Ishikawa (cell line): ENCODE measurements around the gene HNRNPU.

Experiments
- CEBPB ChIP-seq: IDR thresholded peaks from 2 replicates; pipeline ENCODE4 v1.6.1; 2012
- CREB1 ChIP-seq: IDR thresholded peaks from 2 replicates; pipeline ENCODE4 v1.6.1; 2012; ENCODE audit warnings: low read depth
- EGR1 ChIP-seq: IDR thresholded peaks from 2 replicates; pipeline ENCODE4 v1.6.1; 2012
- EP300 ChIP-seq: IDR thresholded peaks from 2 replicates; pipeline ENCODE4 v1.6.1; 2012; ENCODE audit warnings: borderline replicate concordance
- FOXM1 ChIP-seq: IDR thresholded peaks from 2 replicates; pipeline ENCODE4 v1.6.1; 2012; ENCODE audit warnings: low read depth, borderline replicate concordance
- NFIC ChIP-seq: IDR thresholded peaks from 2 replicates; pipeline ENCODE4 v1.6.1; 2012
- RAD21 ChIP-seq: IDR thresholded peaks from 2 replicates; pipeline ENCODE4 v1.6.1; 2012; ENCODE audit warnings: low read depth
- REST ChIP-seq: IDR thresholded peaks from 2 replicates; pipeline ENCODE4 v1.6.1; 2012; ENCODE audit warnings: low read depth, mild to moderate bottlenecking
- TAF1 ChIP-seq: IDR thresholded peaks from 2 replicates; pipeline ENCODE4 v1.6.1; 2012; ENCODE audit warnings: low read depth, mild to moderate bottlenecking
- TCF12 ChIP-seq: IDR thresholded peaks from 2 replicates; pipeline ENCODE4 v1.6.1; 2012; ENCODE audit warnings: low read depth
- TEAD4 ChIP-seq: IDR thresholded peaks from 2 replicates; pipeline ENCODE4 v1.6.1; 2012
- YY1 ChIP-seq: IDR thresholded peaks from 2 replicates; pipeline ENCODE4 v1.6.1; 2012; ENCODE audit warnings: low read depth
- ZBTB7A ChIP-seq: IDR thresholded peaks from 2 replicates; pipeline ENCODE4 v1.6.1; 2012; ENCODE audit warnings: low read depth
- TF ChIP-seq, protein P1 (sequence below): IDR thresholded peaks from 2 replicates; pipeline ENCODE4 v1.6.1; 2012
- TF ChIP-seq, protein P2 (sequence below): IDR thresholded peaks from 2 replicates; pipeline ENCODE4 v1.6.1; 2012

The HNRNPU gene

GRCh38 chr1:244896550-244896949, 32.2 kb upstream of the HNRNPU start:
- no peak for TF ChIP-seq FOXM1
- no peak for TF ChIP-seq YY1
- no peak for TF ChIP-seq EGR1
- TF ChIP-seq RAD21, result no peak
- TF ChIP-seq EP300, result no peak
- TF ChIP-seq NFIC, result no peak
- TF ChIP-seq REST, result no peak
- TF ChIP-seq CEBPB, result no peak
- TF ChIP-seq, protein P1, sequence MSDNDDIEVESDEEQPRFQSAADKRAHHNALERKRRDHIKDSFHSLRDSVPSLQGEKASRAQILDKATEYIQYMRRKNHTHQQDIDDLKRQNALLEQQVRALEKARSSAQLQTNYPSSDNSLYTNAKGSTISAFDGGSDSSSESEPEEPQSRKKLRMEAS, result no peak
- no peak for TF ChIP-seq TCF12
- no peak for TF ChIP-seq TAF1
- no peak for TF ChIP-seq CREB1
- TF ChIP-seq, protein P2, sequence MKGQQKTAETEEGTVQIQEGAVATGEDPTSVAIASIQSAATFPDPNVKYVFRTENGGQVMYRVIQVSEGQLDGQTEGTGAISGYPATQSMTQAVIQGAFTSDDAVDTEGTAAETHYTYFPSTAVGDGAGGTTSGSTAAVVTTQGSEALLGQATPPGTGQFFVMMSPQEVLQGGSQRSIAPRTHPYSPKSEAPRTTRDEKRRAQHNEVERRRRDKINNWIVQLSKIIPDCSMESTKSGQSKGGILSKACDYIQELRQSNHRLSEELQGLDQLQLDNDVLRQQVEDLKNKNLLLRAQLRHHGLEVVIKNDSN, result no peak
- no peak for TF ChIP-seq TEAD4
- TF ChIP-seq ZBTB7A, result no peak

- no peak for TF ChIP-seq YY1
- no peak for TF ChIP-seq NFIC
Observed at GRCh38 chr1:244893836-244894235, 29.5 kb upstream of the HNRNPU start.

GRCh38 chr1:244887281-244887680, 22.9 kb upstream of the HNRNPU start:
- no peak for TF ChIP-seq TCF12
- no peak for TF ChIP-seq NFIC
- TF ChIP-seq ZBTB7A, result no peak
- no peak for TF ChIP-seq TAF1
- TF ChIP-seq CREB1, result no peak
- TF ChIP-seq, protein P1, result no peak
- TF ChIP-seq RAD21, result no peak
- no peak for TF ChIP-seq EGR1
- no peak for TF ChIP-seq REST

DNA sequence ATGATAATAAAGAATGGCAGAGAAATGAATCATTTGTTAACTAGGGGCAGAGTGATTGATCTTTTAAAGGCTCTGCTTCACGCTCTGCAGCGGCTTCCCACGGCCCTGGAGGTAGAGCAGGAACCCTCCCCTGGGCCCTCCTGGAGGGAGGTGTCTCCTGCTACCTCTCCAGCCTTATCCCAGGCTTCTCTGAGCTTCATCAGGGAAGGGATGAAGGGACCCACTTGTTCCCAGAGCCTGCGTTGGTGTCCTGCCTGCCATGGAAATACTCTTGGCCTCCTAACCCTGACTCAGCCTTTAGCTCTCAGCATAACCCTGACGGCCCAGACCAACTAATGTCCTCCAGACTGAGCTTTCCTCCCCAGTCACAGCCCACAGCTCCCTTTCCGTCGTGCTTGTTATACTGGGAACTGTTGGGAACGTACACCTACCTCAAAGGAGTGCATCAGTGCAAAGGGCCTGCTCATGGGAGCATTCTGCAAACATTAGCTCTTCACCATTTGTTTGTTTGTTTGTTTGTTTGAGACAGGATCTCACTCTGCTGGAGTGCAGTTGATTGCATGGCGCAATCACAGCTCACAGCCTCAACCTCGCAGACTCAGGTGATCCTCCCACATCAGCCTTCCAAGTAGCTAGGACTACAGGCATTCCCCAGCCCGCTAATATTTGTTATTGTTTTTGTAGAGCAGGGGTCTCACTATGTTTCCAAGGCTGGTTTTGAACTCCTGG, 17.4 kb upstream of the HNRNPU start:
- no peak for TF ChIP-seq TAF1
- no peak for TF ChIP-seq CREB1
- TF ChIP-seq EP300, result no peak
- TF ChIP-seq RAD21, result no peak
- TF ChIP-seq CEBPB, result no peak
- no peak for TF ChIP-seq ZBTB7A
- TF ChIP-seq NFIC, result no peak
- TF ChIP-seq REST, result no peak
- TF ChIP-seq, protein P2, result no peak
- TF ChIP-seq, protein P1, result no peak
- TF ChIP-seq FOXM1, result no peak
- TF ChIP-seq YY1, result no peak
- no peak for TF ChIP-seq TEAD4
- TF ChIP-seq TCF12, result no peak
- no peak for TF ChIP-seq EGR1
